Subcutaneous adipose tissue (tissue), 4 donors: ENCODE data around the gene JPT2. TPM values are rescaled to one million over a fixed set of nuclear protein-coding genes. Genes with fewer than 3 reads are reported as not detected.

Source experiments
- total RNA-seq, 4 donors: library from RNA; depleted of rRNA; stranded (reverse); fragments of >200 nt; gene quantifications; one replicate each; pipeline ENCODE4 v1.1.0, GENCODE V29; 2016
- TF ChIP-seq, protein P1 (sequence below): fragments of 450-650 bp; IDR thresholded peaks from one replicate; pipeline ENCODE4 v1.5.1; 2016; ENCODE audit warnings: low read depth, mild to moderate bottlenecking, control low read depth, antibody characterized with exemption, moderate library complexity

JPT2 gene, protein sequence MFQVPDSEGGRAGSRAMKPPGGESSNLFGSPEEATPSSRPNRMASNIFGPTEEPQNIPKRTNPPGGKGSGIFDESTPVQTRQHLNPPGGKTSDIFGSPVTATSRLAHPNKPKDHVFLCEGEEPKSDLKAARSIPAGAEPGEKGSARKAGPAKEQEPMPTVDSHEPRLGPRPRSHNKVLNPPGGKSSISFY
- 10 to 100 TPM; 13.2 to 26.4 (median 16.7) TPM for total RNA-seq

DNA sequence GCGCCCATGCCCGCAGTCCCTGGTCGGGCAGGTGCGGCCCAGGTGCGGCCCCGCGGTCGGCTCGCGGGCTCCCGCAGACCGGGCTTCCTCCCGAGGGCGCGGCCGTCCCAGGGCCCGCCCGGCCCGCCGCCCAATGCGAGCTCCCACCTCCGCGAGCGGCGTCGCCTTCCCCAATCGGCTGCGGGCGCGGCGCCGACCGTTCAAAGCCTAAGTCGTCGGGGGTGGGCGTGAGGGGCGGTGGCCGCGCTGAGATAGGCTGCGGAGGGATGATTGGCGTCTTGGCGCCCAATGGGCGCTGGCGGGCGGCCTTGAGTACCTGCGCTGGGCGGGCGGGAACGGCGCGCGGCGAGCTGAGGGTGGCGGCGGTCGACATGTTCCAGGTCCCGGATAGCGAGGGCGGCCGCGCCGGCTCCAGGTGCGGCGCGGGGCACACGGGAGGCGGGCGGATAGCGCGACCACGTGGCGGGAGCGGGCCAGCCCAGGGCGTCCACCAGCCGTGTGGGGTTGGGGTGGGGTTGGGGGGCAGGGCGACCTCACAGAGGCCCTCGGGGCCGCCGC is at the start of gene JPT2:
TSS of gene JPT2 (plus strand) at position 338 of the 558 bp plus-strand sequence. CDS start at position 372, 34 bp downstream.
- TF ChIP-seq, protein P1, sequence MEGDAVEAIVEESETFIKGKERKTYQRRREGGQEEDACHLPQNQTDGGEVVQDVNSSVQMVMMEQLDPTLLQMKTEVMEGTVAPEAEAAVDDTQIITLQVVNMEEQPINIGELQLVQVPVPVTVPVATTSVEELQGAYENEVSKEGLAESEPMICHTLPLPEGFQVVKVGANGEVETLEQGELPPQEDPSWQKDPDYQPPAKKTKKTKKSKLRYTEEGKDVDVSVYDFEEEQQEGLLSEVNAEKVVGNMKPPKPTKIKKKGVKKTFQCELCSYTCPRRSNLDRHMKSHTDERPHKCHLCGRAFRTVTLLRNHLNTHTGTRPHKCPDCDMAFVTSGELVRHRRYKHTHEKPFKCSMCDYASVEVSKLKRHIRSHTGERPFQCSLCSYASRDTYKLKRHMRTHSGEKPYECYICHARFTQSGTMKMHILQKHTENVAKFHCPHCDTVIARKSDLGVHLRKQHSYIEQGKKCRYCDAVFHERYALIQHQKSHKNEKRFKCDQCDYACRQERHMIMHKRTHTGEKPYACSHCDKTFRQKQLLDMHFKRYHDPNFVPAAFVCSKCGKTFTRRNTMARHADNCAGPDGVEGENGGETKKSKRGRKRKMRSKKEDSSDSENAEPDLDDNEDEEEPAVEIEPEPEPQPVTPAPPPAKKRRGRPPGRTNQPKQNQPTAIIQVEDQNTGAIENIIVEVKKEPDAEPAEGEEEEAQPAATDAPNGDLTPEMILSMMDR, result no peak

DNA sequence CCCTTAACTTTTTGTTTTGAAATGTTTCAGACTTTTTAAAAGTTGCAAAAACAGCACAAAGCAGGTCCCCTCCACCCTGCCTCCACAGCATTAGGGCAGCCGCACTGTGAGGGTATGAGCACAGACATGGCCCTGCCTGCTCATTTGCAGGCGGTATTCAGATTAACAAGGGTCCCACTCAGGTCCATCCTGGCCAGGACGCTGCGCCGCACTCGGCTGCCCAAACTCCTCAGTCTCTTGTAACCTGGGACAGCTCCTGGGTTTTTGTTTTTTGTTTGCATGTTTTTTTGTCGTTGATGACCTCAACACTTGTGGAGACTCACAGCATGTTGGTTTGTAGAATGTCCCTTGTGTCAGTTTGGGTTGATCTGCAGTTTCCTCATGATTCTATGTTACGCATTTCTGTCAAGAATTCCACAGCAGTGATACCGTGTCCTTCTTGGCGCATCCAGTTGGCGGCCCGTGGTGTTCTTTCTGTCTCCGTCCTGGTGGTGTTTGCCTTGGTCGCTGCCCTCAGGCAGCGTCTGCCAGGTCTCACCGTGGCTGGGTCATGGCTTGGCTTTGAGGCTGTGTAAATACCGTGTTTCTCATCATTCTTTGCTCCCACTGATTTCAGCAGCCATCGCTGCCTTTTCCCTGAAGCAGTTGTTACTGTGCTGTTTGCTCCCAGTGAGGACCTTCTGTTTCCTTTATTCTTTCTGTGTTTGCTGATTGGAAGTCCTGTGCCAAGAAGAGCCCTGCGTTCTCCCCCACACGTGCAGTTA is 47.4 kb upstream of the JPT2 start:
- TF ChIP-seq, protein P1, result no peak

DNA sequence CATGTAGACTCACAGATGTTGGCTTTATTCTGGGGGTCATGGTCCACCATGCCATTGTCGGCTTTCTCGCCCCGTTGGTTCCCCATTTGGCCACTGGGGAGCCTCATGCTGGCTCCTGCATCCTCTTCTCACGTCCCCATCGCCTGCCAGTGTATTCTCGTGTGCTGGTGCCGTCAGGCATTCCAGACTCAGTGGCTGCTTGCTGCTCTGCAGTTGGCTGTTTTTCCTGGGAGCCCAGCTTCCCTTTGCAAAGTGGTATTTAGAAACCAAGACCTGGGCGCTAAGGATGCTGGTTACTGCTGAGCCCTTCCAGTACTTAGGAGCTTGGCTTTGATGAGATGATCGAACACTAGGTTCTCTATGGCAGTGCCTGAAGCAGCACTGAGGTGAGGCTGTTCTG is 46.8 kb upstream of the JPT2 start:
- TF ChIP-seq, protein P1, result no peak

DNA sequence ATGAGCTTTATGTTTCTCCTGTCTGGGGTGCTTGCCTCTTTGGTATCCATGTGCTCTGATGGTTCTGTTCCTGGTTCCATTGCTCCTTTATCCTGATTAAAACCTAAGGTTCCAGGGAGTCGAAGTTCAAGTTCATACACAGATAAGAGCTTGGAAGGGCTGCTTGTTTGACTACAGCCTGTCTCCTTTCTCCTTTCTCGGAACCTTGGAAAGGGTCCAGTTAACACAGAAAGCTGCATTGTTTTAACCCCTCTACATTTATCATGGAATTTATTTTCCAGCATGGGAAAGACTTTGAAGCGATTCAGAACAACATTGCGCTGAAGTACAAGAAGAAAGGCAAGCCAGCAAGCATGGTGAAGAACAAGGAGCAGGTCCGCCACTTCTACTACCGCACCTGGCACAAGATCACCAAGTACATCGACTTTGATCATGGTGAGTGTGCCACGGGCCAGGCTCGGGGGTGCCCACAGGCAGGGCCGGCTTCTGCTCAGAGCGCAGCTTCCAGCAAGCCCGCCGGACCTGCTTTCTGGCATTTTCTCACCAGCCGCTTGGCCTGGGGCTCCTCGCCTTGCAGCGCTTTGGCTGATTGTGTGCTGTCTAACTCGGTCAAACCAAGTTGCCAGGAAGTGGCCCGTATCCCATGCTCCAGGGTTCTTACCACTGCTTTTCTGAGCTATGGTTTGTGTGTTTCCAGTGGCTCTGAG is 46.0 kb upstream of the JPT2 start:
- TF ChIP-seq, protein P1, result no peak

DNA sequence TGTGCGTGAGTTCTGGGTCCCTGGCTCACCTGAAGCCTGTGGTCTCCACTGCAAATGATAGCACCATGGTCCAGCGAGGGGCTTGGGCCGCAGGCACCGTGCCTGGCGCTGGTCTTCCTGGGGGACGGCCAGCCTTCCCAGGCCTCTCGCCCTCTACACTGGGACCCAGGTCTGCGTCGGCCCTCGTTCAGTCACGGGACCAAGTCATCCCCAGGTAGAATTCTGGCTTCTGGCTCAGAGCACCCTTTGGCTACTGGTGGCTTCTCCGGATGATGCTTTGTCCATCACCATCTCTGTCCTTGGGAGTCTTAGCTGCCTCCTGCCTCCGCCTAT is 45.5 kb upstream of the JPT2 start:
- TF ChIP-seq, protein P1, result no peak

DNA sequence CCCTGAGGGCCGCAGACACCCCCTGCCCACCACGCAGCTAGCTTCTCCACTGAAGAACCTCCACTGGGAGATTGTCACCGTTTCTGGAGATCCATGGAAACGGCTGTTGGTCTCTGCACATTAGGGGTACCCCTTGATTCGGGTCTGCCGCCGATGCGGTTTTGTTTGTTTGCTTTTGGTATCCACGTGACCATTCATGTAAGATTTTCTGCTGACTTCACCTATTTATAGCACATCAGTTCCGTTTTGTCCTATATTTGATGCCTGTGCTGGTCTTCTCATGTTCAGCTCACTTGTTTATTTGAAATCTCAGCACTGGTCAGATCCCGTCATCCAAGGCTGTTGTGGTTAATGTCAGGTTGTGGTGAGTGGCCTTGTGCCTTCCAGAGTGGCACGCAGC is 44.8 kb upstream of the JPT2 start:
- TF ChIP-seq, protein P1, result no peak

DNA sequence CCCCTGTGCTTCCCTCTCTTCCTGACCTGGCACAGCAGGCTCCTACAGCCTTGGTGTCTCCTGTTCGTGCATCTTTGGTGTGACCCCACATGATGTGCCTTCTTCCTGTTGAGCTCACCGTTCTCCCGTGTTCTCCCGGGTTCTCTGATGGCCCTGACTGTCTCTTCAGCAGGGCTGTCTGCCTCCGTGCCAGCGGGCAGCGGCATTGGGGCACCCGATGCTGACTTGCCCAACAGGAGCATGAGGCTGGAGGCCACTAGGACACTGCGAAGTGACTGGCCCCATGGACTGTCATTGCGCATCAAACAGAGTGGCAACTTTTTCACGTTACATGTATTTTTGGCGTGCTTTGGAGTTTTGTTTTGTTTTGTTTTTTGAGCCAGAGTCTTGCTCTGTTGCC is 43.5 kb upstream of the JPT2 start:
- TF ChIP-seq, protein P1, result no peak
